Loucy (cell line): ENCODE results near the gene SERPINA12.

Source experiments
- H2AFZ ChIP-seq: fragments of 200-600 bp; sonication (generic); 2 replicates; pipeline ENCODE4 v1.6.0; 2016; ENCODE audit warnings: antibody characterized with exemption, mild to moderate bottlenecking, low read length, moderate library complexity
- H3F3A ChIP-seq: fragments of 200-600 bp; 2 replicates; pipeline ENCODE4 v1.6.0; 2016; ENCODE audit warnings: antibody characterized with exemption, low read depth, mild to moderate bottlenecking
- H3K27me3 ChIP-seq: fragments of 200-600 bp; sonication (generic); 2 replicates; pipeline ENCODE4 v1.6.1; 2014; ENCODE audit warnings: low read length, mild to moderate bottlenecking; ENCODE audit not compliant: insufficient read depth, poor library complexity, severe bottlenecking
- H3K36me3 ChIP-seq: fragments of 200-600 bp; sonication (generic); 2 replicates; pipeline ENCODE4 v1.6.1; 2016; ENCODE audit warnings: low read length; ENCODE audit not compliant: insufficient read depth
- H3K4me1 ChIP-seq: fragments of 200-600 bp; sonication (generic); 2 replicates; pipeline ENCODE4 v1.5.1; 2014; ENCODE audit warnings: low read length, mild to moderate bottlenecking; ENCODE audit not compliant: insufficient read depth, poor library complexity, severe bottlenecking
- H3K4me2 ChIP-seq: fragments of 200-600 bp; sonication (generic); 2 replicates; pipeline ENCODE4 v1.6.0; 2014; ENCODE audit warnings: antibody characterized with exemption, low read length, low read depth, mild to moderate bottlenecking; ENCODE audit not compliant: poor library complexity, severe bottlenecking
- H3K4me3 ChIP-seq: fragments of 200-600 bp; sonication (generic); 2 replicates; pipeline ENCODE4 v1.5.1; 2014; ENCODE audit warnings: low read length, mild to moderate bottlenecking, mixed read lengths; ENCODE audit not compliant: poor library complexity, severe bottlenecking
- H3K79me2 ChIP-seq: fragments of 200-600 bp; sonication (generic); 2 replicates; pipeline ENCODE4 v1.6.1; 2014; ENCODE audit warnings: low read length; ENCODE audit not compliant: insufficient read depth
- H3K9ac ChIP-seq: fragments of 200-600 bp; sonication (generic); 2 replicates; pipeline ENCODE4 v1.6.0; 2014; ENCODE audit warnings: mild to moderate bottlenecking, low read depth, low read length, moderate library complexity; ENCODE audit not compliant: poor library complexity, severe bottlenecking
- H3K9me2 ChIP-seq: fragments of 200-600 bp; sonication (generic); replicated peaks from 2 replicates; pipeline ENCODE4 v1.6.1; 2016; ENCODE audit warnings: low read depth, low read length, mixed read lengths
- H3K9me3 ChIP-seq: fragments of 200-600 bp; sonication (generic); 2 replicates; pipeline ENCODE4 v1.6.1; 2014; ENCODE audit warnings: mild to moderate bottlenecking, antibody characterized with exemption, low read length, low read depth; ENCODE audit not compliant: insufficient read depth
- H4K20me1 ChIP-seq: fragments of 200-600 bp; sonication (generic); 2 replicates; pipeline ENCODE4 v1.6.0; 2014; ENCODE audit warnings: antibody characterized with exemption, low read length, mild to moderate bottlenecking; ENCODE audit not compliant: insufficient read depth, poor library complexity, severe bottlenecking
- CTCF ChIP-seq: fragments of 200-600 bp; sonication (generic); conservative IDR thresholded peaks from 2 replicates; pipeline ENCODE4 v1.5.1; 2014; ENCODE audit warnings: mild to moderate bottlenecking, antibody characterized with exemption, low read length
- EZH2phosphoT487 ChIP-seq: fragments of 200-600 bp; IDR thresholded peaks from 2 replicates; pipeline ENCODE4 v1.6.1; 2018; ENCODE audit warnings: antibody characterized with exemption, mild to moderate bottlenecking, moderate library complexity, borderline replicate concordance

Gene SERPINA12

GRCh38 chr14:94458558-94459205, 50.6 kb downstream of the SERPINA12 start:
- H3K4me3 ChIP-seq, result no peak overlapping the region
- H3K79me2 ChIP-seq, result no peaks in the 10 kb centered on the region
- H3K4me1 ChIP-seq, result no peaks in the 10 kb centered on the region
- no peaks in the 10 kb centered on the region for H3K36me3 ChIP-seq
- no peak overlapping the region for H2AFZ ChIP-seq
- no peak for TF ChIP-seq EZH2phosphoT487
- TF ChIP-seq CTCF, result no peak
- no peak overlapping the region for H3K9ac ChIP-seq
- H4K20me1 ChIP-seq, result no peaks in the 10 kb centered on the region
- H3K9me2 ChIP-seq, result no peaks in the 10 kb centered on the region
- H3F3A ChIP-seq, result no peaks in the 10 kb centered on the region
- H3K27me3 ChIP-seq, result no peaks in the 10 kb centered on the region
- H3K9me3 ChIP-seq, result no peaks in the 10 kb centered on the region
- no peak overlapping the region for H3K4me2 ChIP-seq

- no peaks in the 10 kb centered on the region for H3K9me2 ChIP-seq
- no peaks in the 10 kb centered on the region for H3K79me2 ChIP-seq
- H3K27me3 ChIP-seq, result no peaks in the 10 kb centered on the region
- H3K9me3 ChIP-seq, result no peaks in the 10 kb centered on the region
- H4K20me1 ChIP-seq, result no peaks in the 10 kb centered on the region
- no peak overlapping the region for H3K4me3 ChIP-seq
- TF ChIP-seq CTCF, result no peak
- TF ChIP-seq EZH2phosphoT487, result no peak
- no peaks in the 10 kb centered on the region for H3F3A ChIP-seq
- H3K4me2 ChIP-seq, result no peak overlapping the region
- no peak overlapping the region for H2AFZ ChIP-seq
- no peaks in the 10 kb centered on the region for H3K4me1 ChIP-seq
- no peaks in the 10 kb centered on the region for H3K36me3 ChIP-seq
- no peak overlapping the region for H3K9ac ChIP-seq
These were observed 51.2 kb downstream of the SERPINA12 start for GRCh38 chr14:94458096-94458495.

- H3K9me3 ChIP-seq, result no peaks in the 10 kb centered on the region
- H2AFZ ChIP-seq, result no peak overlapping the region
- H3K4me2 ChIP-seq, result no peak overlapping the region
- no peaks in the 10 kb centered on the region for H3K9me2 ChIP-seq
- no peaks in the 10 kb centered on the region for H3K4me1 ChIP-seq
- no peaks in the 10 kb centered on the region for H3F3A ChIP-seq
- no peak overlapping the region for H3K9ac ChIP-seq
- no peaks in the 10 kb centered on the region for H3K79me2 ChIP-seq
- no peaks in the 10 kb centered on the region for H3K36me3 ChIP-seq
- no peak for TF ChIP-seq EZH2phosphoT487
- no peak for TF ChIP-seq CTCF
- no peak overlapping the region for H3K4me3 ChIP-seq
- H4K20me1 ChIP-seq, result no peaks in the 10 kb centered on the region
- no peaks in the 10 kb centered on the region for H3K27me3 ChIP-seq
These were observed 53.3 kb downstream of the SERPINA12 start for GRCh38 chr14:94455928-94456327.
